A673 (cell line): ENCODE data around the gene ANKS1B.

Source experiments
- EZH2 ChIP-seq: fragments of 200-600 bp; sonication (generic); IDR thresholded peaks from 2 replicates; pipeline ENCODE4 v1.6.1; 2017; ENCODE audit warnings: borderline replicate concordance, low read depth, mild to moderate bottlenecking, mixed read lengths, antibody characterized with exemption, low read length; ENCODE audit not compliant: poor library complexity, severe bottlenecking
- TF ChIP-seq, protein P1 (sequence below): fragments of 300-800, 200-600 bp; sonication (generic); conservative IDR thresholded peaks from 2 replicates; pipeline ENCODE4 v1.5.1; 2017; ENCODE audit warnings: low read depth, mild to moderate bottlenecking, antibody characterized with exemption, low read length, moderate library complexity, mixed read lengths

DNA sequence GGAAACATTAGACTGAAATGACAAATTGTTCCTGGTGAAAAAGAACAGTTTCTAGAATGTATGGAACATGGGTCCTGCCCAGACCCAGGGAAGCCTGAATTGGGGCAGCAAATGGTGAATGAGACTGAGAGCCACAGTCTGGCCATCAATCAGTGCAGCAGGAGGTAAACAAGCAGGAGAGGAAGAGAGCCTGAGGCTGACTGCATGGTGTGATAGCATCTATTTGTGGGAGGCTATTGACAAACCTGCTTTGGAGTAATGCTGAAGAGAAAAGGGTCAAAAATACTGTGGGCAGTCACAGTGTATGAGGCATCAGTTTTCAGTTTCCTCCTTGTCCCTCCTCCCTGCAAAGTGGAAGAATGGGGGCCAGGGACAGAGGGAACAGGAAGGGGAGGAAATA is 136.8 kb downstream of the ANKS1B start:
- TF ChIP-seq, protein P1, sequence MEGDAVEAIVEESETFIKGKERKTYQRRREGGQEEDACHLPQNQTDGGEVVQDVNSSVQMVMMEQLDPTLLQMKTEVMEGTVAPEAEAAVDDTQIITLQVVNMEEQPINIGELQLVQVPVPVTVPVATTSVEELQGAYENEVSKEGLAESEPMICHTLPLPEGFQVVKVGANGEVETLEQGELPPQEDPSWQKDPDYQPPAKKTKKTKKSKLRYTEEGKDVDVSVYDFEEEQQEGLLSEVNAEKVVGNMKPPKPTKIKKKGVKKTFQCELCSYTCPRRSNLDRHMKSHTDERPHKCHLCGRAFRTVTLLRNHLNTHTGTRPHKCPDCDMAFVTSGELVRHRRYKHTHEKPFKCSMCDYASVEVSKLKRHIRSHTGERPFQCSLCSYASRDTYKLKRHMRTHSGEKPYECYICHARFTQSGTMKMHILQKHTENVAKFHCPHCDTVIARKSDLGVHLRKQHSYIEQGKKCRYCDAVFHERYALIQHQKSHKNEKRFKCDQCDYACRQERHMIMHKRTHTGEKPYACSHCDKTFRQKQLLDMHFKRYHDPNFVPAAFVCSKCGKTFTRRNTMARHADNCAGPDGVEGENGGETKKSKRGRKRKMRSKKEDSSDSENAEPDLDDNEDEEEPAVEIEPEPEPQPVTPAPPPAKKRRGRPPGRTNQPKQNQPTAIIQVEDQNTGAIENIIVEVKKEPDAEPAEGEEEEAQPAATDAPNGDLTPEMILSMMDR: no peak
- TF ChIP-seq EZH2: no peak
